COR-L47 (cell line): ENCODE data around the gene KLHL29.
A peak's percentile ranks its signal among the peaks of the same experiment; 100 is the strongest.
"Not testable (repeated sequence)": the region's sequence is repeated elsewhere in the genome, so short reads cannot be mapped to it uniquely, and the experiment has no call there.

Experiments
- DNase-seq: peaks from one replicate; lab custom pipeline; 2025; lab: John Stamatoyannopoulos, UW

KLHL29 gene

GRCh38 chr2:23373666-23374065 lies 11.3 kb upstream of the KLHL29 start:
- DNase-seq: no peak

GRCh38 chr2:23375448-23375847 lies 9.5 kb upstream of the KLHL29 start:
- peak; percentile 41 for DNase-seq

GRCh38 chr2:23376075-23376474 lies 8.9 kb upstream of the KLHL29 start:
- no peak for DNase-seq

GRCh38 chr2:23376972-23377371 lies 8.0 kb upstream of the KLHL29 start:
- no peak for DNase-seq

GRCh38 chr2:23377771-23378170 lies 7.2 kb upstream of the KLHL29 start:
- DNase-seq: no peak

- DNase-seq: no peak
Observed at GRCh38 chr2:23378496-23378895, 6.5 kb upstream of the KLHL29 start.

- no peak for DNase-seq
Observed at GRCh38 chr2:23379220-23379695, 5.7 kb upstream of the KLHL29 start.

- peak; percentile 18 for DNase-seq
Observed at GRCh38 chr2:23380562-23381065, 4.4 kb upstream of the KLHL29 start.

GRCh38 chr2:23381084-23381483 lies 3.9 kb upstream of the KLHL29 start:
- peak; percentile 63 for DNase-seq

- DNase-seq: no peak
Observed at GRCh38 chr2:23381485-23381884, 3.5 kb upstream of the KLHL29 start.

GRCh38 chr2:23383100-23383499 lies 1.9 kb upstream of the KLHL29 start:
- DNase-seq: no peak

GRCh38 chr2:23385351-23385747 lies 370 bp downstream of the KLHL29 start:
- no peak for DNase-seq

GRCh38 chr2:23385748-23386338 lies 864 bp downstream of the KLHL29 start:
- DNase-seq: peak; percentile 19

GRCh38 chr2:23386339-23387220 lies 1.6 kb downstream of the KLHL29 start:
- DNase-seq: peak; percentile 32

GRCh38 chr2:23387221-23387550 lies 2.2 kb downstream of the KLHL29 start:
- no peak for DNase-seq

- DNase-seq: no peak
Observed at GRCh38 chr2:23387845-23388244, 2.9 kb downstream of the KLHL29 start.

- no peak for DNase-seq
Observed at GRCh38 chr2:23388294-23388693, 3.3 kb downstream of the KLHL29 start.

GRCh38 chr2:23388756-23389514 lies 4.0 kb downstream of the KLHL29 start:
- no peak for DNase-seq

GRCh38 chr2:23390152-23390551 lies 5.2 kb downstream of the KLHL29 start:
- no peak for DNase-seq

- not testable (repeated sequence) for DNase-seq
Observed at GRCh38 chr2:23391237-23391736, 6.3 kb downstream of the KLHL29 start.

- no peak for DNase-seq
Observed at GRCh38 chr2:23393722-23394121, 8.7 kb downstream of the KLHL29 start.

GRCh38 chr2:23394700-23395099 lies 9.7 kb downstream of the KLHL29 start:
- no peak for DNase-seq
